HG03354 (cell line): ENCODE data around the gene NIM1K.
"Not testable (repeated sequence)": the region's sequence is repeated elsewhere in the genome, so short reads cannot be mapped to it uniquely, and the experiment has no call there.

Experiments used
- ATAC-seq: cut with Tn5 transposase; IDR thresholded peaks from one replicate; pipeline ENCODE4 v1.9.1; 2021; ENCODE audit warnings: mild to moderate bottlenecking; ENCODE audit not compliant: unreplicated experiment, poor library complexity, severe bottlenecking

NIM1K gene

DNA sequence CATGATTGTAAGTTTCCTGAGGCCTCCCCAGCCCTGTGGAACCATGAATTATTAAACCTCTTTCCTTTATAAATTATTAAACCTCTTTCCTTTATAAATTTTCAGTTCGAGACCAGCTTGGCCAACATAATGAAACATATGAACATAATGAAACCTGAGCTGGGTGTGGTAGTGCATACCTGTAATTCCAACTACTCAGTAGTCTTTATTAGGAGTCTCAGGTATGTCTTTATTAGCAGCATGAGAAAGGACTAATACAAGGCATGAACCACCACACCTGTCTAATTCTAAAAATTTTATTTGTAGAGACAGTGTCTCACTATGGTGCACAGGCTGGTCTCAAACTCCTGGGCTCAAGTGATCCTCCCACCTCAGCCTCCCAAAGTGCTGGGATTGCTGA is 27.1 kb downstream of the NIM1K start:
- ATAC-seq: no peak

DNA sequence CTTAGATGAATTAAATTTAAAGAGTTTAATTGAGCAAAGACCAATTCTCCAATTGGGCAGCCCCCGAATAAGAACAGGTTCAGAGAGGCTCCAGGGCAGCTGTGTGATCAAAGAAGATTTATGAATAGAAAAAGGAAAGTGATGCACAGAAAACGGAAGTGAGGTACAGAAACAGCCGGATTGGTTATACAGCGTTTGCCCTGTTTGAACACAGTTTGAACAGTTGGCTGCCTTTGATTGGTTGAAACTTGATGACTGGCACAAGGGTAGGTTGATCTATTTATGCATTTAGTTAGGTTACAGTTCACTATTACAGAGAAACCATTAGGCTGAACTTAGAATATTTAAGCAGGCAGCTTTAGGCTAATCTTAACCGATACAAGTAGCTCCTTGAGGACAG is 29.5 kb downstream of the NIM1K start:
- no peak for ATAC-seq

DNA sequence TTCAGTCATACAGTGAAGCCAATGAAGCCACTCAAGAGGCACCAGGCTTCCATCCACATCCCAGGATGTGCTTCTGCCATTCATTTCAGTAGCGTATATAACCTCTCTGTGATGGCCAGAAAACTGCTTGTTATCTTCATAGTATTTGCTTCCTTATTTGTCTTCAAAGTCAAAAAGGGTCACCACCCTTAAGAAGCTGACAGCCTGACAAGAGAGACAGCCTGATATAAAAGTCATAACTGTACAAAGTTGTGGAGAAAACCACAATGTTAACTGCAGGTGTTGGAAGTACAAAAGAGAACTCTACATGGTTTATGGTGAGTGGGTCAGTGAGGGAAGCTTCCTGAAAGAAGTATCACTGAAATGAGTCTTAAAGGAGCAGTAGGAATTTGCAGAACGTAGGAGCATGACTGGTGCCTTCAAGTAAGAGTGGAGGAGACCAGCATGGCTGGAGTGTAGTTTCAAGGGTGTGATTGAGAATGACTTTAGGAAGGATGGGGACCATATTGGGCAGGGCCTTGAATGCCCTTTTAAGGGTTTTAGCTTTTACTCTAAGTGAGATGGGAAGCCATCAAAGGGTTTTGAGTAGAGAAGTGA is 33.7 kb downstream of the NIM1K start:
- no peak for ATAC-seq

DNA sequence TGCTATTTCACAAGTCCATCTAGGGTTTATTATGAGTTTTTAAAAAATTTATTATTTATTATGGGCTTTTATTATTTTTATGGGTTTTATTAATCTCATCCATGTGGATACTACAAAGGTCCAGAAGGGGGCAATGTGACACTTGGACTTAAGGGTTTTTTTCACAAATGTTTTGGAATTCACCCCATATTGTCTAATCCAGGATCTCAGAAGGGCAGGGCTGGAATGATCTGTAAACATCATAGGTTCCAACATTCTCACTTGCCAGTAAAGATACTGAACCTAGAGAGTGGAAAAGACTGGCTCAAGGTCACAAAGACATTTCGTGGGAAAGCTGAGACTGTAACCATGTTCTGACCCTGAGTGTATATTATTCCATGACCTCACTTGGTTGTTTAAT is 35.6 kb downstream of the NIM1K start:
- ATAC-seq: no peak

DNA sequence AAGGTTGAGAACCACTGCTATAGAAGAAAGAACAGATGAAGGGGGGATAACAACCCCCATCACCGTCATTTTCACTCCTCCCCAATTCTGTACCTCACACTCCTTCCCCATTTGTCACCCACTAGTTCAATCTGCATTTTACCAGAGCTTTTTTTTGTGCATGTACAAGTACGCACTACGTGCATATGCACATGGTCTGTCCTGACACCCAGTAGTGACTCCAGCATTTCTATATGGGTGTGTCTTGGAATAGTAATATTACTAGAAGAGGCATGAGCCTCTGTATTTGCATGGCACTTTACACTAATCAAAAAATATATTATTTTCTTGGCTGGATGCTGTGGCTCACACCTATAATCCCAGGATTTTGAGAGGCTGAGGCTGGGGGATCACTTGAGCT is 38.7 kb downstream of the NIM1K start:
- no peak for ATAC-seq

DNA sequence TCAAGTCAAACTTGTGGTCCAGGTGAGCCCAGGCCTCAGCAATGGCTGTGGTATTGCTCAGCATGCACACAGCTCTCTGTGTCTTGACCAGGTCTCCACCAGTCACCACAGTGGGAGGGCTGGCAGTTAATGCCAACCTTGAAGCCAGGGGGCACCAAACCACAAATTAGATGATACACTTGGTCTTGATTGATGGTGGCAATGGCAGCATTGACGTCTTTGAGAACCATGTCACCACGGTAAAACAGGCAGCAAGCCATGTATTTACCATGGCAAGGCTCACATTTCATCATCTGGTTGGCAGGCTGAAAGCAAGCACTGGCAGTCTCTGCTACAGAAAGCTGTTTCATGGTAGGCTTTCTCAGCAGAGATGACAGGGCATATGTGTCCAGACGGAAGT is 40.0 kb downstream of the NIM1K start:
- ATAC-seq: no peak

DNA sequence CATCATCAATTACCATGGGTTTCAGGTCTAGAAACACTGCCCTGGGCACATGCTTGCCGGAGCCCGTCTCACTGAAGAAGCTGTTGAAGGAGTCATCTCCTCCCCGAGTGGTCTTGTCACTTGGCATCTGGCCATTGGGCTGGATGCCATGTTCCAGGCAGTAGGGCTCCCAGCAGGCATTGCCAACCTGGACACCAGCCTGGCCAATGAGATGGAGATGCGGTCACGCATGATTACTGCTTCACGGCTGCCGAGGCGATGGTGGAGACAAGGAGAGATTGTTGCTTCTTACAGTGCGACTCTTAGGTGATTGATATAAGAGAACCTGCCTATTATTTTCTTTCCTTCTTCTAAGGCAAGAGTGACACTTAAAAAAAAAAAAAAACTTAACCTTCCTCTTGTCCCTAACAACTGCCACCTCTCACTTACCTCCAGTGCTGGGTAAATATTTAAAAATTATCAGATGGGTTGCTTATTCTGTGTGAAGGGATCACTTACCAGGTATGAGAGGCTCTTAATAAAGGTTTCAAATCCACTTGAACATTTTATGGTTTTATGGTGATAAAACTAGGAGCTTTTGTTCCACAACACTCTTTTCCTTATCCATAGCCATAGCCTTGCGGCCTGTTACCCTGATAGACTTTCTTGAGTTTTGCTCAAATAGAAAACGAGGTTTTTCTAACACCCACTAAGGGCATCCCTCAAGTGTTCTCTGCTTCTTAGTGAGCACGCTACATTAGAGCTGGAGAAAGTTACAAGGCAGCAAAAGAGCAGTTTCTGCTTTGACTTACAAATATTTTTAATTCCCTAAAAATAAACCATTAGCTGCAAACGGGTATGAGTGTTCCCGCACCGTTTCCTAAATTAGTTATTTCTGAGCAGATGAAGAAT is 41.2 kb downstream of the NIM1K start:
- no peak for ATAC-seq

DNA sequence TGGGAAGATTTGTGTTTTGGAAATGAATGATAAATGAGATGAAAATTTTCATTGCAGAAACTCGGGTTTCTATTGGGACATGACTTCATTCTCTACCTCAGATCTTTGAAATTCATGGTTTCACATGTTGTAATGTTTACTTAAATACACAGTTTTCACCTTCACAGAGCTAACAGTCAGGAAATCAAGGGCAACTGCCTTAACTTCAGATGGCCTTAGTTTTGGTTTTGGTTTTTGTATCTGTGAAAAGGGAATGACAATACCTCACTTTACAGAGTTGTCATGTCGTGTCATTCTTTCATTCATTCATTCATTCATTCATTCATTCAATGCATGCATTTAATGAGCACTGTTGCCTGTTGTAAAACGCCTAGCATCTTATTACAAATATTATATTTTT is 41.9 kb downstream of the NIM1K start:
- ATAC-seq: peak; percentile 83

DNA sequence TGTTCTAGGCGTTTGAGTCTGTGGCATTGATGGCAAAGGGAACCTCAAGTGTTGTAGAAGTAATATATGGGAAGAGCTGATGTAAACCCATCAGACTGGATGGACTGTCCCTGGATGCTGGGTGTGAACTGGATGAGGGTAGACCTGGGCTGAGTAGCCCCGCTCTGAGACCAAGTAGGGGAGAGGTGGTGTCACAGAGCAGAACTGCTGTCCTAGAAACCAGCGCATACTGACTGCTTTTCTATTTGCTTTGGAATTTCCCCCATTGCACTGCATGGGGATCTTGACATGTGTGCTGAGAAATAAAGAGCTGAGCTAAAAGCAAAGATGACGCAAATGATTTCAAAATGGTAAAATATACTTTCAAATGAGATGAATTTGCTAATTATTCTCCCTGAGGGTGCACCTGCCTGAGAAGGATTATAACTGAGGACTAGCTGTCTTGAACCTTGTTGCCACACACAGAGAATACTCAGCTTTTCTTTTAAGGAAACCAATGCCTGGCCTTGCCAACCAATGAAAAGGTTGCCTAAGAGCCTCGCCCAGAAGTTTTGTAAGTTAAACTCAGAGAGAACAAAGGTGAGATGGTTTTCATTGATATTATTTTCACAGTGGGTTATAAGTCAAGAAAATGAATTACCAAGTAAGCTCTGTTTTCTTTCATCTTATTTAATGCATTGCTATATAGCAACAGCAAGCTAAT is 44.8 kb downstream of the NIM1K start:
- no peak for ATAC-seq

DNA sequence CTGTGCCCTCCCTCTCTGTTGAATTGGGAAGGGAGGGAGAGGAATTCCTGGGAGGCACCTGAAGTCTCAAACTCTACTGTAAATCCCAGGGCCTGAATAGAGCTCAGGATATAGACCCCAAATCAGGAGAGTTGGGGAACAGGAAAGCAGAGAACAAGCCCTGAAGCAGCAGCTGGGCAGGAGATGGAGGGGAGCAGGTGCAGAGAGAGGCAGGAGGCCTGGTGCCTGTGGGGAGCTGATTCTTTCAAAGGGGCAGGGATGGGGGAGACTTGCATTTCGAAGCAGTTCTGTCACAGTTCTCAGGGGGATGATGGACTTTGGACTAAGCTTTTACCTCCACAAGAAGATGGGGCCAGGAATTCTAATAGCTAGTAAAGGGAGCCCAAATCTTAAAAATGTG is 50.2 kb downstream of the NIM1K start:
- no peak for ATAC-seq

DNA sequence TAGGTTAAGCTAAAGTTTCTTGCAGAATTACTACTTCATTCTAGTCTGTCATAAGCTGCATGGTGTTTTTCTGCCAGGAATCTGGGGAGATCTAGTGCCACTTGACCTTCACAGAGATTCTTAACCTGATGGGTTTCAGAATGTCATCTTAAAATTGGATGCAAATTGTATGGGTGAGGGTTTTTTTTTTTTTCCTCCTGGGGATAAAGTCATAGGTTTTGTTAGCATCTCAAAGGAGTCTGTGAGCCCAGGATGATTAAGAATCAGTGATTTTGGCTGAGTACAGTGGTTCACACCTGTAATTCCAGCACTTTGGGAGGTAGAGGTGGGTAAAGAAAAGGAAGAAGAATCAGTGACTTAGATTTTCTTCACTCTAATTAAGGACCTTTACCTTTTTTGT is 51.2 kb downstream of the NIM1K start:
- no peak for ATAC-seq

DNA sequence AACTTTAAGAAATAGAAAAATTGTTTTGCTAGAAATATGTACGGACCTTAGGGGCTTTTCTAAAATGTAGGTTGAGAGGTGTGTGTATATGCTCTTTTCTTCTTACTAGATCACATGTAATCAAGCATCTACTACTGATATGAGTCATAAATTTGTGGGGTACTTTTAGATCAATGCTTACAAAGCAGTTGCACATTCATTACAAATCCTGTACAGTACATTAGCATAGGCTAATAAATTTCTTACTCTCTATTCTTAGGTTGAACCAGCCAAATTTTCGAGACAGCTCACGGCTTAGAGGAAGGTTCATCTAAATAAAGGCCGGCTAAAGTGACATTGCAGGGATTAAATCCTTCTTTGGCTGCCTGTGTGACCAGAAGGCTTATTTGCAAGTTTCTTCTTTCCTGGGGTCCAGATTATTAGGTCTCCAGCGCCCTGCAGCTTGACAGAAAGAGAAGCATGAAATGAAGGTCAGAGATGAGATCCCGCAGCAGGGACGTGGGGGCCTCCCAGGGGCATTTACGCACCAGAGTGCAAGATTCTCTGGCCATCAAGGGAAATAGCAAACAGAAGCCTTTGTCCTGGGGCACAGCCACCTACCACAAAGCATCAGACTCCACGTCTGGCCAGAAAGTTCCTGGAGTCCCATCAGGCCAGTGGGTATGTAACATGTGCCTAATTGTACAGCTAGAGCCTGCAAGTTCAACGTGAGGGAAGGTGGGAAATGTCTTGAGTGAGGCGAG is 53.0 kb downstream of the NIM1K start:
- peak; percentile 86 for ATAC-seq

DNA sequence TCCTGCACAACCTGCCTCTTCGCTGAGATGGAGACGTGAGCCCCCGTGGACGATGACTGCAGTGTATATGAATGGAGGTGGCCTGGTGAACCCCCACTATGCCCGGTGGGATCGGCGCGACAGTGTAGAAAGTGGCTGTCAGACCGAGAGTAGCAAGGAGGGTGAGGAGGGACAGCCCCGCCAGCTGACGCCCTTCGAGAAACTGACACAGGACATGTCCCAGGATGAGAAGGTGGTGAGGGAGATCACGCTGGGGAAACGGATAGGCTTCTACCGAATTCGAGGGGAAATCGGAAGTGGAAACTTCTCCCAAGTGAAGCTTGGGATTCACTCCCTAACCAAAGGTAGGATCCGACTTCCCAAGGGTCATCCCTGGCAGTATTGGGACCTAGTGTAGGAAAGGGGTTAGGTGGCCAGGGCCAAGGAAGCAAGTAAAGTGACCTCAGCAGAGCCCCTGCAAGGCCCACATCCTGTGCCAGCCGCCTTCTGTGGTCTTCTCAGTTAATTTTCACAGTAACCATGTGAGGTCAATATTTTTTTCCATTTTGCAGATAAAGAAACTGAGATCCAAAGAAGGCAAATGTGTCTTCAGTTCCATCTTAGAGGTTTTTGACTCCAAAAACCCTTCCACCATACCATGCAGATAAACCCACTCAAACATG is 53.8 kb downstream of the NIM1K start:
- peak; percentile 19 for ATAC-seq

DNA sequence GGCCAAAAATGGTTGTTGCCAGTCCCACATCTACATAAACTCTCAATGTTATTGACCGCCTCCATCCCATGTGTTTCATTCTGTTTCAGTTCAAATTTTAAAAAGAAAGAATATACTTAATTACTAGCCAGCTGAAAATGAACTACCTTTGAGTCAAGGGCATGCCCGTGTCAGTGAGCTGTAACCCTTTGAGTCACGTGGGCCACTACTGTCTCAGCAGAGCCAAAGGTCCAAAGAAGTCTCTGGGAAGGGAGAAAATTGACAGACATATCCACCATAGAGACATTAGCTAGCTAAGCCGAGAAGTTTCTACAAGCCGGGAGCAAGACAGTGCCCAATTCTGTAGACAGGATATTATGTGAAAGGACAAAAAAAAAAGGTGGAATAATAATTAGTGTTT is 59.7 kb downstream of the NIM1K start:
- ATAC-seq: no peak

DNA sequence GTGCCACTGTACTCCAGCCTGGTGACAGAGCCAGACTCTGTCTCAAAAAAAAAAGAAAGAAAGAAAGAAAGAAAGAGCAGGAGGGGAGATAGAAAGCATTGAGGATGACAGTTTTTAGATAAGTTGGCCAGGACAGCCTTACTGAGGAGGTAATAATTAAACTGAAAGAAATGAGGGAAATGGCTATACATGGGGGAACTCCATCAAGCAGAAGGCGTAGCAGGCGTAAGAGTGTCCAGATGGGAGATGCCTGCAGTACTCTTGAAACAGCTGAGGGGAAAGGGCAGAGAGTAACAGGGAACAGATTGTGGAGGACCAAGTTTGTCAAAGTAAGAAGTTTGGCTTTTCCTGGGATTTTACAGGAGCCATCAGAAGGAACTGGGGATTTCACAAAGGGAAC is 63.7 kb downstream of the NIM1K start:
- peak; percentile 61 for ATAC-seq

DNA sequence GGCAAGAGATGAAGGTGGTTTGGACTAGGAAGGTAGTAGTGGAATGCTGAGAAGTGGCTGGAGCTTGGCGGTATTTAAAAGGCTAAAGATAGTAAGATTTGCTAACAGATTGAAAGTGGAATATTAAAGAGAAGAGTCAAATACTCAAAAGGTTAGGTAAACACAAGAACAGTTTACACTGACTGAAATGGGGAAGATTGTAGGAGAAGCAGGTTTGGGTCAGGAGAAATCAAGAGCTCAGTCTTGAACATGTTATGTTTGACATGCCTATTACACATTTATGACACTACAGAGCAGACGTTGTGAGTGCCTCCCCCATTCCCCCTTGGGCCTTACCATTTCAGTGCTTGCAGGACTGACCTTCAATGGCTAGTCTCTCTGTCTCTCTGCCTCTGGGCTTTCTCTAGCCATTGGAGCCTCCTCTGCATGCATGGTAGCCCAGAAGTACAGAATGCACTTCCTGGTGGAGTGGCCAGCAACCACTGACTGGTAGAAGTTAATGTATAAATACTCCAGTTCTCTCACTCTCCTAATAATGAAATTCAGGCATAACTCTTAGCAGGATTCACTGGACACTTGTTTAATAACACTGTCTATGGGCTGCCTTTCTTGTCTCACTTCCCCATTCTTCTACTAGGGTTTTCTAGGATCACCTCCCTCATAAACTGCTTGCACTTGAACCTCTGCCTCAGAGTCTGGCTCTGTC is 64.4 kb downstream of the NIM1K start:
- ATAC-seq: peak; percentile 69

DNA sequence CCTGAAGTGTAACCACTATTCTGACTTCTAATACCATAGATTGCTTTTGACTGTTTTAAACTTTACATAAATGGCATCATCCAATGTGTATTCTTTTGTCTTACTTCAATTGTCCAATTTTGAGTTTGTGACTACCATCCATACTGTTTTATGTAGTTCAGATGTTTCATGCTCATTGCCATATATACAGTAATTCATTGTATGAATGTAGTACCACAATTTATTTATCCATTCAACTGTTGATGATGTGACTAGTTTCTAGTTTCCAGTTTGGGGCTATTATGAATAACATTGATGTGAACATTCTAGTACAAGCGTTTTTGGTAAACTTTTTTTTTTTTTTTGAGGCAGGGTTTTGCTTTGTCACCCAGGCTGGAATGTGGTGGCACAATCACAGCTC is 66.1 kb downstream of the NIM1K start:
- no peak for ATAC-seq

DNA sequence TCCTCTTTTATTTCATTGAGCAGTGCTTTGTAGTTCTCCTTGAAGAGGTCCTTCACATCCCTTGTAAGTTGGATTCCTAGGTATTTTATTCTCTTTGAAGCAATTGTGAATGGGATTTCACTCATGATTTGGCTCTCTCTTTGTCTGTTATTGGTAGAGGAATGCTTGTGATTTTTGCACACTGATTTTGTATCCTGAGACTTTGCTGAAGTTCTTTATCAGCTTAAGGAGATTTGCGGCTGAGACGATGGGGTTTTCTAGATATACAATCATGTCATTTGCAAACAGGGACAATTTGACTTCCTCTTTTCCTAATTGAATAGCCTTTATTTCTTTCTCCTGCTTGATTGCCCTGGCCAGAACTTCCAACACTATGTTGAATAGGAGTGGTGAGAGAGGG is 70.2 kb downstream of the NIM1K start:
- ATAC-seq: not testable (repeated sequence)

DNA sequence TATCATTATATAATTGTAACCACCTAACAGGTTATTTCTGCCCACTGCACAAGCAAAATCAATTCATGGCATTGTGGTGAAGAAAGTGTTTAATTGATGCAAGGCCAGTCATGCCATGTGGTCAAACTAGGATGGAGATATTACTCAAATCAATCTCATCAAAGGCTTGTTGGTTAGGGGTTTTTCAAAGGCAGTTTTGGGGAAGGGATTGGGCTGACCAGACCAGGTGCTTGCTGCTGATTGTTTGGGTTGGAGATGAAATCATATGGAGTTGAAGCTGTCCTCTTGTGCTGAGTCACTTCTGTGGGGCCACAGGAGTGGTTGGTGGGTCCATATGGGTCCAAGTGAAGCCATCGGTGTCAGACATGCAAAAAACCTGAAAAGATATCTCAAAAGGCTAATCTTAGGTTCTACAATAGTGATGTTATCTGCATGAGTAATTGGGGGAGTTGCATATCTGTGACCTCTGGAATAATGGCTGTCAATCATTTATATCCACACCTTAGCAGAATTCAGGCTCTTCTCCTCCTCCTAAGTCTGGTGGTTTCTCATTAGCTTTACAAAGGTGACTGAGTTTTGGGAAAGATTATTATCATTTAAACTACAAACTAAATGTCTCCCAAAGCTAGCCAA is 76.3 kb downstream of the NIM1K start:
- peak; percentile 89 for ATAC-seq
